Ecto neural progenitor cell (in vitro differentiated cells): ENCODE results near the gene ACTA2.

Experiments used
- DNase-seq: peaks from one replicate; pipeline ENCODE4 v3.0.0-alpha.2; 2018; ENCODE audit warnings: low spot score

The ACTA2 gene

DNA sequence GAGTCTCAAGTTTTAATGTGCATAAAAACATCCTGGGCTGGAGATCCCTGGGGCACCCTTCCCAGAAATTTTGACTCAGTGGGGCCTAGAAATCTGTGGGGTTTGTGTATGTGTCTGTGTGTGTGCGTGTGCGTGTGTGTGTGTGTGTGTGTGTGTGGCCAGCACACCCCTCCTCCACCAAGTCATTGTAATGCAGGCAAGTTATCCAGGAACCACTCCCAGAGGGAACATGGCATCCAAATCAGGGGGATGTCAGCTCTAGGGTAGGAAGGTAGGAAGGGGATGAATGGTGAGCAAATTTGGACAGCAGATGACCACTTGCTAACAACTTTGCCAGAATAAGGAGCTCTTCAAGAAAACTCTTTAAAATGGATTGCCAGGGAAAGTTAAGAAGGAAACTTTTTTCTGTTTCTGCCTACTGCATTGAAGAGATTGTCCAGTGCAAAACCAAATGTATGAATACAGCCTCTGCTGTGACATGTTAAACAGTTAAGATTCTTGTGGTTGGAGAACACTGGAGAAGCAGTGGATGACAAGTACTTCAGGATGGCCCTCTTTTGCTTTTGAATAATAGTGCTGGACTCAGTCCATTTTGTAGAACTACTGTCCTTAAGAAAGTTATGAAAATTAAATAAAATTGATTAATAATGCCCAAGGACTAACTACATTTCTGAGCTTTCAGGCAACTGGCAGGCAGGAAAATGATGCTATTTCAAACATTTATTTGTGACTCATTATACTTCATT is 60.2 kb downstream of the ACTA2 start:
- no peak for DNase-seq

DNA sequence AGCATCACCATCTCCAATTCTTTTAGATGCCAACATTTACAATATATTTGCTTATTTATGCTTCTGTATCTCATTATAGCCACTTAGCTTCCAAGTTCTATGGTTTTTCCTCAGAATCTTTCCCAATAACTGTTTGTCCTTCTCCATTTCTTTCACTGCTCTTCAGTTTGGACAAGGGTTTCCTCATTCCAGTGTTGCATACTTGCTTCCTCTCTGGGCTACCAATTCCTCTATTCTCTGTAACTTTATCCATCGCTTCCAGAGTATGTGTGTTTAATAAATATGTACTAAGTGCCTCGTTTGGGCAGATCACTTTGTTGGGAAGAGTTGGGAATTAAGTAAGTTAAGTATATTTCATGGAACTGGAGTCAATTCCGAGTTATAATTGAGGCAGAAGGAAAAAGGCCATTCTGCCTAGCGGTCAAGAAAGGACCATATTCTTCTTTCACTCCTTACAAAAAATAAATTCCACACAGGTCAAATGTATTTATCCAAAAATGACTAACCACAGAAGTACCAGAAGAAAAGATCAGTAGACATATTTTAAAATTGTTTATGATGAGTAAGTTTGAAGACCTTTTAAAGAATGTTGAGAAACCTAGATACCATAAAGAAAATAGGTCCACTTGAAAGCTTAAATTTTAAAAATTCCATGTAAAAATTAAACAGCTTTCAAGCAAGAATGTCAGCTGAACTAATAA is 61.7 kb downstream of the ACTA2 start:
- no peak for DNase-seq

DNA sequence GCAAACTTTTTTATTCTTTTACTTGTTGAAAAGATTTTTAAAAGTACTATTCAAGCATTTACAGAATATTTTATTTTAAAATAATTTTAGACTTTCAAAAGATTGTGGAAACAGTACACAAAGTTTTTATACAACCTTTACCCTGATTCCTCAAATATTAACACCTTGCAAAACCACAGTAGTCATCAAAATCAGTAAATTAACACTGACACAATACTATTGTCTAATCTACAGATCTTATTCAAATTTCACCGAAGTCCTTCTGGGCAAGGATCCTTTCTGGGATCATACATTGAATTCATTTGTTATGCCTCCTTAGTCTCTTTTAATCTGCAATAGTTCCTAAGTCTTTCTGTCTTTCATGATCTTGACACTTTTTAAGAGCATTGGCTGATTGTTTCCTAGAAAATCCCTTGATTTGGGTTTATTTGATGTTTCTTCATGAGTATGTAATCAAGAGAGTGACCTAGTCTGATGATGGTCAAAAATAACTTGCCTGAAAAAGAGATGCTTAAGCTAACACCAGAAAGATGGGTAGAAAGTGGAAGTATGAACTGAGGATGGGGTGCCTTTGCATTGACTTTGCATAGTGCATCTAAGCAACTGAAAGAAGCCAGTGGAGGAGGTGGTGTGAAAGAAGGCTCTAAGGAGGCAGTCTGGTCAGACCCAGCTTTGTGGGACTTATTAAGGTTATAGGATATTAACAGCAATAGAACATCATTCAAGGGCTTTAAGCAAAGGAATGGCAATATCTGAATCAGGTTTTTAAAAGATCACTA is 62.8 kb downstream of the ACTA2 start:
- no peak for DNase-seq

DNA sequence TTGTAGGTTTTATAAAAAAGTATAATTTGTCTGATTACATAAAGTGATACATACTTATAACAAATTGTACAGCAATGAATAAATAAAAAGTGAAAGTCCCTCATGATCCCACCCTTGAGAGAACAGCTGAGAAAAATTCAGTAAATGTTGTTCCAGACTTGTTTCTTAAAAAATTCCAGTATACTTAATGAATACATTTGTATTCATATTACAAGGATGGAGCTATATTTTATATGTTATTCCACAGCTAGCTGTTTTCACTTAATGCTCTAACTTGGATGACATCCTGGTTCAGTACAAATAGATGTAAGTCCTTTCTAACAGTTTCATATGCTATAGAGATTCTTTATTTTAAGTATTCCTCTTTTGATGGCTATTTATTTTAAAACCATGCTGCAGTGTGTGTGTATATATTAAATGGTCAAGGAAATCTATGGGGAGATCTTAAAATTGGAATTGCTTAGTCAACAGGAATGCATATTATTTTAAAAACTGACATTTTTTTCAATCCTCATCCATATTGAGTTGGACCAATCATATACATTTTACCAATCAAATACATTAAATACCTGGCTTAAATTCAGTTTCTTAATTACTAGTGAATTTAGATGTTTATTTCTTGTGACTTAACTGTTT is 63.6 kb downstream of the ACTA2 start:
- no peak for DNase-seq

DNA sequence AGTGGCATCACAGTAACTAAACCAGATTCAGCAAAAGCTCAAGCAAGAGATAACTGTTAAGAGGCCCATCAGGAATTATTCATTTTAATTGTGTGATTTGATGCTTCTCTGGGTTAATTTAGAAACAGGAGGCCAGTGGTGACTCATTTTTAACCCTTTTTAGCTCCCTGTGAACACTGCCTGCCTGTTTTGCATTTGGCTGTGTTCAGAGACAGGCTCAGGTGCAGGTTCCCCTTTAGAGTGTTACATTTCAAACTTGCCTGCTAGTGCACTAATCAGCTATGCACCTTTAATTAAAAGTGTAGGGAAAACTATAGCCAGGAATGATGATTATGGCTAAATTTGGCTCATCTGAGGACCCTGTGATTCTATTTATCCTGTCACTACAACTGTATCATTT is 66.0 kb downstream of the ACTA2 start:
- DNase-seq, result no peak
